Rectal smooth muscle tissue (tissue), 1 donor: ENCODE data around the gene SETBP1.

Experiments used
- H3K27ac ChIP-seq: one replicate; pipeline ENCODE4 v1.7.0; 2013; ENCODE audit warnings: low read depth, low read length, inconsistent platforms
- H3K27me3 ChIP-seq: one replicate; pipeline ENCODE4 v1.7.0; 2013; ENCODE audit warnings: low read length; ENCODE audit not compliant: control insufficient read depth, insufficient read depth
- H3K36me3 ChIP-seq: one replicate; pipeline ENCODE4 v1.7.0; 2013; ENCODE audit warnings: low read length; ENCODE audit not compliant: control insufficient read depth, insufficient read depth
- H3K4me1 ChIP-seq: one replicate; pipeline ENCODE4 v1.7.0; 2013; ENCODE audit warnings: low read length; ENCODE audit not compliant: control insufficient read depth, insufficient read depth
- H3K4me3 ChIP-seq: one replicate; pipeline ENCODE4 v1.7.0; 2013; ENCODE audit warnings: low read length
- H3K9ac ChIP-seq: one replicate; pipeline ENCODE4 v1.7.0; 2013; ENCODE audit warnings: low read length

The SETBP1 gene

GRCh38 chr18:44841221-44841620 lies 160.5 kb downstream of the SETBP1 start:
- Histone ChIP-seq H3K36me3 (no peaks in the 10 kb centered on the region), H3K27me3 (no peaks in the 10 kb centered on the region), H3K9ac (no peak overlapping the region), H3K27ac (peak overlapping the region; percentile 27), H3K4me3 (no peak overlapping the region), H3K4me1 (peaks cover 20% of the 10 kb centered on the region)

GRCh38 chr18:44841752-44842587 lies 161.3 kb downstream of the SETBP1 start:
- Histone ChIP-seq H3K4me3 (no peak overlapping the region), H3K27me3 (no peaks in the 10 kb centered on the region), H3K27ac (no peak overlapping the region), H3K4me1 (peaks cover 18% of the 10 kb centered on the region), H3K36me3 (no peaks in the 10 kb centered on the region), H3K9ac (no peak overlapping the region)

- Histone ChIP-seq H3K4me3 (no peak overlapping the region), H3K9ac (no peak overlapping the region), H3K4me1 (peaks cover 18% of the 10 kb centered on the region), H3K27ac (no peak overlapping the region), H3K36me3 (no peaks in the 10 kb centered on the region), H3K27me3 (no peaks in the 10 kb centered on the region)
Observed at GRCh38 chr18:44842588-44843412, 162.1 kb downstream of the SETBP1 start.

- no peak overlapping the region for H3K9ac ChIP-seq
- H3K27ac ChIP-seq, result no peak overlapping the region
- no peaks in the 10 kb centered on the region for H3K36me3 ChIP-seq
- H3K4me1 ChIP-seq, result peaks cover 13% of the 10 kb centered on the region
- H3K27me3 ChIP-seq, result no peaks in the 10 kb centered on the region
- no peak overlapping the region for H3K4me3 ChIP-seq
Observed at GRCh38 chr18:44844486-44844885, 163.8 kb downstream of the SETBP1 start.

GRCh38 chr18:44846450-44846849 lies 165.8 kb downstream of the SETBP1 start:
- H3K4me1 ChIP-seq, result peaks cover 2% of the 10 kb centered on the region

GRCh38 chr18:44848644-44849335 lies 168.1 kb downstream of the SETBP1 start:
- no peaks in the 10 kb centered on the region for H3K27me3 ChIP-seq
- H3K4me1 ChIP-seq, result no peaks in the 10 kb centered on the region
- H3K4me3 ChIP-seq, result no peak overlapping the region
- H3K36me3 ChIP-seq, result no peaks in the 10 kb centered on the region
- no peak overlapping the region for H3K9ac ChIP-seq
- no peak overlapping the region for H3K27ac ChIP-seq

More at GRCh38 chr18:44846450-44846849, 165.8 kb downstream of the SETBP1 start:
- H3K9ac ChIP-seq, result no peak overlapping the region
- H3K4me3 ChIP-seq, result no peak overlapping the region
- H3K27ac ChIP-seq, result no peak overlapping the region
- H3K27me3 ChIP-seq, result no peaks in the 10 kb centered on the region
- H3K36me3 ChIP-seq, result no peaks in the 10 kb centered on the region

GRCh38 chr18:44849361-44849760 lies 168.7 kb downstream of the SETBP1 start:
- Histone ChIP-seq H3K36me3 (no peaks in the 10 kb centered on the region), H3K27ac (no peak overlapping the region), H3K9ac (no peak overlapping the region), H3K27me3 (no peaks in the 10 kb centered on the region), H3K4me3 (no peak overlapping the region), H3K4me1 (no peaks in the 10 kb centered on the region)

GRCh38 chr18:44850001-44850400 lies 169.3 kb downstream of the SETBP1 start:
- H3K27ac ChIP-seq, result no peak overlapping the region
- no peaks in the 10 kb centered on the region for H3K4me1 ChIP-seq
- no peaks in the 10 kb centered on the region for H3K36me3 ChIP-seq

GRCh38 chr18:44851856-44852621 lies 171.4 kb downstream of the SETBP1 start:
- Histone ChIP-seq H3K27me3 (no peaks in the 10 kb centered on the region), H3K4me3 (no peak overlapping the region), H3K9ac (no peak overlapping the region), H3K36me3 (no peaks in the 10 kb centered on the region), H3K4me1 (no peaks in the 10 kb centered on the region), H3K27ac (no peak overlapping the region)

More at GRCh38 chr18:44850001-44850400, 169.3 kb downstream of the SETBP1 start:
- Histone ChIP-seq H3K27me3 (no peaks in the 10 kb centered on the region), H3K4me3 (no peak overlapping the region), H3K9ac (no peak overlapping the region)

GRCh38 chr18:44852818-44853217 lies 172.1 kb downstream of the SETBP1 start:
- no peaks in the 10 kb centered on the region for H3K27me3 ChIP-seq
- no peak overlapping the region for H3K27ac ChIP-seq
- peaks cover 3% of the 10 kb centered on the region for H3K4me1 ChIP-seq
- H3K9ac ChIP-seq, result no peak overlapping the region
- no peak overlapping the region for H3K4me3 ChIP-seq
- no peaks in the 10 kb centered on the region for H3K36me3 ChIP-seq

GRCh38 chr18:44853430-44853829 lies 172.7 kb downstream of the SETBP1 start:
- Histone ChIP-seq H3K27me3 (no peaks in the 10 kb centered on the region), H3K4me1 (peaks cover 3% of the 10 kb centered on the region), H3K27ac (no peak overlapping the region), H3K4me3 (no peak overlapping the region), H3K36me3 (no peaks in the 10 kb centered on the region), H3K9ac (no peak overlapping the region)
